ENCODE results near the gene REXO5. TPM values are rescaled to one million over a fixed set of nuclear protein-coding genes. Genes with fewer than 3 reads are reported as not detected.

The REXO5 gene
- total and polyA plus RNA-seq, 2 donors (not counting 3 experiments of a cell fraction or from before 2014, with no cell fraction given): 2.3 to 11.5 TPM

DNA sequence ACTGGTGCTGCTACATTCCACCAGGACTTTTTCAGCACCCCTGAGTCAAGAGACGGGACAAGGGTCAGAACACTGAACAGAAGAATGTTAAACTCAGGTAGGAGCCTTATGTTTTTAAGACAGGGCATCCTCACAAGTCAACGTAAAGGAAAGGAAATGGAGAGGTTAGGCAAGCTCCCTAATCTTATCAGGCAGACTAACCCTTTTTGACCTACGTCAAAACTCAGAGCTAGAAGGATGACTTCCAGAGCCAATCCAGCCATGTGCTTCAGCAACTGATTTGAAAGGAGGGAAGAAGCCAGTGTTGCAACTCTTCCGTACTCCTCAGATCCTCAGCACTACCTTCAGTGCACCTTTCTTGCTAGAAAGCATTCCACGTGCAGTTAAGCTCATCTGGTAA, 46.8 kb downstream of the REXO5 start:
- Histone ChIP-seq H3K9me1 (replicated peaks; ENCODE audit: control insufficient read depth, extremely low read depth, insufficient read depth, low read length) (no peaks in the 10 kb centered on the region), H2AFZ (ENCODE audit: low read depth, low read length) (no peak overlapping the region), H3K9me3 (replicated peaks; ENCODE audit: control insufficient read depth, insufficient read depth, low read length) (no peaks in the 10 kb centered on the region), H3K9ac (replicated peaks; ENCODE audit: extremely low read depth, insufficient read depth, low read length) (no peak overlapping the region), H3K27me3 (ENCODE audit: control insufficient read depth in 2 of 2, insufficient read depth in 2 of 2, low read length in 2 of 2) (no peaks in the 10 kb centered on the region), H3K4me1 (ENCODE audit: control insufficient read depth, extremely low read depth, insufficient read depth, low read length) (peaks cover 48% of the 10 kb centered on the region), H4K20me1 (replicated peaks; ENCODE audit: control insufficient read depth, extremely low read depth, insufficient read depth, low read length) (no peaks in the 10 kb centered on the region), H3K27ac (ENCODE audit: insufficient read depth, low read depth, low read length) (peak overlapping the region; percentile 66), H3K79me2 (ENCODE audit: control insufficient read depth, insufficient read depth, low read length) (peaks cover 8% of the 10 kb centered on the region), H3K4me2 (ENCODE audit: insufficient read depth, low read length) (peak overlapping the region; percentile 30), H3K36me3 (ENCODE audit: control insufficient read depth in 2 of 2, extremely low read depth in 1 of 2, insufficient read depth in 2 of 2, low read length in 2 of 2) (peaks cover 10 to 14% of the 10 kb centered on the region in 2 experiments), H3K4me3 (replicated peaks in 1 of 3; ENCODE audit: insufficient read depth in 1 of 3, low read depth in 1 of 3, low read length in 3 of 3) (no peak overlapping the region)
- ChIA-PET CTCF (interaction anchor here (0.6 to 3.8 kb wide), 7 partner anchors 13 to 336 kb away, joined by 3 to 42 read pairs (median 8); no protein-coding TSS in a partner anchor), POLR2A (interaction anchor here (1.1 to 1.5 kb wide), 2 partner anchors 45 to 47 kb away, joined by 3 to 5 read pairs; partner anchors contain the start of genes DCUN1D3 and LYRM1)
- FAIRE-seq: no peak
- dilution Hi-C loops (cut with MboI; ENCODE audit: extremely low pct_ligation_motif_present, low sequenced_read_pairs): no loop called here
- no peak for TF ChIP-seq POLR2AphosphoS5 (IDR thresholded peaks at IDR 0.05; ENCODE audit: insufficient read depth, low read depth, low read length)
- TF ChIP-seq, protein P1, sequence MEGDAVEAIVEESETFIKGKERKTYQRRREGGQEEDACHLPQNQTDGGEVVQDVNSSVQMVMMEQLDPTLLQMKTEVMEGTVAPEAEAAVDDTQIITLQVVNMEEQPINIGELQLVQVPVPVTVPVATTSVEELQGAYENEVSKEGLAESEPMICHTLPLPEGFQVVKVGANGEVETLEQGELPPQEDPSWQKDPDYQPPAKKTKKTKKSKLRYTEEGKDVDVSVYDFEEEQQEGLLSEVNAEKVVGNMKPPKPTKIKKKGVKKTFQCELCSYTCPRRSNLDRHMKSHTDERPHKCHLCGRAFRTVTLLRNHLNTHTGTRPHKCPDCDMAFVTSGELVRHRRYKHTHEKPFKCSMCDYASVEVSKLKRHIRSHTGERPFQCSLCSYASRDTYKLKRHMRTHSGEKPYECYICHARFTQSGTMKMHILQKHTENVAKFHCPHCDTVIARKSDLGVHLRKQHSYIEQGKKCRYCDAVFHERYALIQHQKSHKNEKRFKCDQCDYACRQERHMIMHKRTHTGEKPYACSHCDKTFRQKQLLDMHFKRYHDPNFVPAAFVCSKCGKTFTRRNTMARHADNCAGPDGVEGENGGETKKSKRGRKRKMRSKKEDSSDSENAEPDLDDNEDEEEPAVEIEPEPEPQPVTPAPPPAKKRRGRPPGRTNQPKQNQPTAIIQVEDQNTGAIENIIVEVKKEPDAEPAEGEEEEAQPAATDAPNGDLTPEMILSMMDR (IDR thresholded peaks at IDR 0.05; ENCODE audit: extremely low read depth in 1 of 2, insufficient read depth in 1 of 2, low read depth in 1 of 2, low read length in 2 of 2): no peak
- no peak for TF ChIP-seq POLR2A (IDR thresholded peaks at IDR 0.05; ENCODE audit: low read depth, low read length)
- TF ChIP-seq, protein P2, sequence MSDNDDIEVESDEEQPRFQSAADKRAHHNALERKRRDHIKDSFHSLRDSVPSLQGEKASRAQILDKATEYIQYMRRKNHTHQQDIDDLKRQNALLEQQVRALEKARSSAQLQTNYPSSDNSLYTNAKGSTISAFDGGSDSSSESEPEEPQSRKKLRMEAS (IDR thresholded peaks at IDR 0.05; ENCODE audit: insufficient read depth, insufficient read length): no peak
- no peak for TF ChIP-seq JUN (IDR thresholded peaks at IDR 0.05; ENCODE audit: borderline replicate concordance, insufficient read depth, insufficient read length, low read depth)
- TF ChIP-seq FOS (IDR thresholded peaks at IDR 0.05; ENCODE audit: borderline replicate concordance, insufficient read depth, low read length): no peak
- TF ChIP-seq EZH2 (IDR thresholded peaks at IDR 0.05; ENCODE audit: borderline replicate concordance, low read depth, low read length, severe bottlenecking): no peak
- no peak for TF ChIP-seq GATA2 (IDR thresholded peaks at IDR 0.05; ENCODE audit: insufficient read depth, insufficient read length, low read depth, low read length)
- no peak for TF ChIP-seq MYC (IDR thresholded peaks at IDR 0.05; ENCODE audit: low read depth, low read length)
- intact Hi-C loops (cut with micrococcal nuclease): loop anchor here (1.0 to 5.0 kb wide), 3 partner anchors 51 to 424 kb away; partner anchors contain the start of gene CRYM
- DNase-seq (ENCODE audit: low read depth, low spot score): no peak
- BruUV-seq (replicated peaks): no TSS peak

Data from endothelial cell of umbilical vein (primary cell).